ENCODE results near the gene GGCT.

GRCh38 chr7:30519122-30519521, 14.5 kb upstream of the GGCT start:
- TF ChIP-seq CTCF (IDR thresholded peaks at IDR 0.05) = no peak
- no peak for TF ChIP-seq ZFX (IDR thresholded peaks at IDR 0.05; ENCODE audit: borderline replicate concordance)
